Gastrocnemius medialis (tissue), 4 donors: ENCODE data around the gene FKTN.

Experiments
- CTCF ChIP-seq, 5 experiments: fragments of 450-650 bp in 3 of 5; fragments of 200-600 bp in 2 of 5; sonication (generic) in 2 of 5; IDR thresholded peaks in 4 of 5; conservative IDR thresholded peaks in 1 of 5; 1 replicate in 4 of 5; 2 replicates in 1 of 5; pipeline ENCODE4 v1.5.1; 2016 to 2019; ENCODE audit warnings: antibody characterized with exemption in 5 of 5, mild to moderate bottlenecking in 3 of 5, moderate library complexity in 3 of 5
- POLR2A ChIP-seq, 2 donors: fragments of 450-650 bp; IDR thresholded peaks; one replicate each; pipeline ENCODE4 v1.6.1; 2017; ENCODE audit warnings: antibody characterized with exemption in 2 of 2, mild to moderate bottlenecking in 2 of 2, moderate library complexity in 2 of 2

DNA sequence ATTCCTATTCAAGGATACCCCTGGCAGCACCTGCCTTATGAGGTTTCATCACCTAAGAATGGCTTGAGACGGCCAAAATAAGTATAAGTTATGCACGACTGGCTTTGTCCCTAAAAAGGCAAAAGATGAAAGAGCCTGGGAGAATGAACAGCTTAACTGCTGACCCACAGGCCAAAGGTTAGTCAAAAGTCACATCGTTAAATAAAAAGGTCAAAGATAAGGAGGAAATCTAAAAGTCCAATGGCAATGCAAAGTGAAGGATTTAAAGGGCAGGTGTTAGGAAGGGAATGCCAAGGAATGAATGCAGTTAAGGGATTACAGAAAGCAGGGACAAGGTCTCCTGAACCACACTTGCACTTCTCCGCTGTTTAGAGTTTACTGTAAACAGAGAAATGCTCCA, 109.9 kb downstream of the FKTN start:
- no peak for TF ChIP-seq CTCF (IDR thresholded peaks at IDR 0.05 in 4 of 5, conservative IDR thresholded peaks at IDR 0.05 in 1 of 5)
- TF ChIP-seq POLR2A (IDR thresholded peaks at IDR 0.05), result no peak
